ENCODE measurements around the gene KCNF1. TPM values are rescaled to one million over a fixed set of nuclear protein-coding genes. Genes with fewer than 3 reads are reported as not detected.

The KCNF1 gene
- total RNA-seq, 1 experiment from 2014 or later: 0.52 TPM

- DNase-seq (ENCODE audit: low read depth, low spot score): peak; percentile 35
- H3K4me2 ChIP-seq (ENCODE audit: low read length): no peak overlapping the region
- H2AFZ ChIP-seq (ENCODE audit: low read depth, low read length, poor library complexity, severe bottlenecking): no peak overlapping the region
- peak; percentile 64 for ATAC-seq
- no peaks in the 10 kb centered on the region for H3K79me2 ChIP-seq (ENCODE audit: insufficient read depth, low read length)
- RAD21 ChIA-PET (ENCODE audit: low non-redundant PET in 1 of 2, low total read pairs in 2 of 2, uncharacterized antibody in 2 of 2, unreplicated experiment in 2 of 2): interaction anchor here in 1 of 2 experiments (1.2 kb wide), 1 partner anchor 216 kb away, joined by 4 read pairs; no protein-coding TSS in a partner anchor
- H3K4me1 ChIP-seq (ENCODE audit: control insufficient read depth in 1 of 2, insufficient read depth in 2 of 2, low read length in 2 of 2): peaks cover 3 to 19% of the 10 kb centered on the region in 2 experiments; a peak in 3 of 4 replicates
- intact Hi-C loops (cut with micrococcal nuclease): no loop called here
- POLR2A ChIA-PET: no interaction called here
- H3K27me3 ChIP-seq (ENCODE audit: insufficient read depth, low read length): no peaks in the 10 kb centered on the region
- no peaks in the 10 kb centered on the region for H3K9me2 ChIP-seq (ENCODE audit: insufficient read depth)
- TF ChIP-seq CTCF (IDR thresholded peaks at IDR 0.05 in 2 of 3, conservative IDR thresholded peaks at IDR 0.05 in 1 of 3; ENCODE audit: borderline replicate concordance in 1 of 3, insufficient read depth in 1 of 3, low read depth in 2 of 3, low read length in 2 of 3) (peak; percentile 51 to 80 (median 73); a peak in 5 of 6 replicates), CBX3 (IDR thresholded peaks at IDR 0.05; ENCODE audit: low read depth) (0 out of 2 replicates have a peak, but pooled peaks have one; percentile 7), SRF (IDR thresholded peaks at IDR 0.05; ENCODE audit: low read depth) (no peak), ZBTB33 (IDR thresholded peaks at IDR 0.05; ENCODE audit: extremely low read depth, insufficient replicate concordance, low read length) (no peak), RAD21 (IDR thresholded peaks at IDR 0.05; ENCODE audit: low read depth) (peak; percentile 56), SP1 (IDR thresholded peaks at IDR 0.05; ENCODE audit: low read depth) (no peak), ELF1 (IDR thresholded peaks at IDR 0.05; ENCODE audit: borderline replicate concordance, low read depth) (no peak)
- H3K27ac ChIP-seq (ENCODE audit: low read depth, low read length): no peak overlapping the region
- CTCF ChIA-PET: interaction anchor here (1.0 to 2.7 kb wide), 6 partner anchors 9 to 220 kb away, joined by 3 to 25 read pairs (median 4); no protein-coding TSS in a partner anchor
- H3K9ac ChIP-seq (ENCODE audit: low read length): no peak overlapping the region
- no peaks in the 10 kb centered on the region for H4K20me1 ChIP-seq (ENCODE audit: insufficient read depth)
- H3K9me3 ChIP-seq (ENCODE audit: control insufficient read depth in 1 of 2, insufficient read depth in 1 of 2, low read depth in 1 of 2, low read length in 2 of 2): peaks cover 0 to 6% of the 10 kb centered on the region in 2 experiments; a peak in 1 of 4 replicates
- no peaks in the 10 kb centered on the region for H3K36me3 ChIP-seq (ENCODE audit: control insufficient read depth in 1 of 2, insufficient read depth in 2 of 2, low read length in 2 of 2)
- no TSS peak for BruUV-seq (replicated peaks)
- no peak overlapping the region for H3K4me3 ChIP-seq (replicated peaks in 1 of 2; ENCODE audit: low read depth in 1 of 2, low read length in 2 of 2)
Measured at GRCh38 chr2:10909050-10909995, 2.4 kb upstream of the KCNF1 start.

Measured in HCT116 (cell line).